Stimulated activated CD4-positive, alpha-beta T cell treated with anti-CD3 and anti-CD28 coated beads, TNF-alpha, amount 100 ng/mL, for 1 hour (primary cell): Measurements from ENCODE around the gene EID1.

ENCODE experiments used
- DNase-seq, 3 donors: peaks; one replicate each; pipeline ENCODE4 v3.0.0-alpha.2; 2020; ENCODE audit warnings: low read depth in 3 of 3, low spot score in 1 of 3

The EID1 gene

GRCh38 chr15:48868536-48868935 is 9.4 kb upstream of the EID1 start:
- no peak for DNase-seq

GRCh38 chr15:48869966-48870365 is 8.0 kb upstream of the EID1 start:
- DNase-seq, result no peak

GRCh38 chr15:48871542-48871941 is 6.4 kb upstream of the EID1 start:
- no peak for DNase-seq

GRCh38 chr15:48872632-48873031 is 5.3 kb upstream of the EID1 start:
- DNase-seq, result no peak

GRCh38 chr15:48875241-48875960 is 2.5 kb upstream of the EID1 start:
- no peak for DNase-seq

GRCh38 chr15:48876057-48876456 is 1.9 kb upstream of the EID1 start:
- DNase-seq, result no peak

GRCh38 chr15:48880070-48880634 is 2.2 kb downstream of the EID1 start:
- no peak for DNase-seq

GRCh38 chr15:48883699-48884098 is 5.8 kb downstream of the EID1 start:
- DNase-seq, result no peak

GRCh38 chr15:48887144-48887543 is 9.2 kb downstream of the EID1 start:
- DNase-seq, result no peak

- no peak for DNase-seq
Measured at GRCh38 chr15:48888191-48888590, 10.3 kb downstream of the EID1 start.

GRCh38 chr15:48888836-48889235 is 10.9 kb downstream of the EID1 start:
- DNase-seq, result no peak

GRCh38 chr15:48889925-48890324 is 12.0 kb downstream of the EID1 start:
- no peak for DNase-seq

GRCh38 chr15:48890375-48890972 is 12.5 kb downstream of the EID1 start:
- no peak for DNase-seq

GRCh38 chr15:48891232-48891765 is 13.4 kb downstream of the EID1 start:
- no peak for DNase-seq

GRCh38 chr15:48893311-48893710 is 15.4 kb downstream of the EID1 start:
- no peak for DNase-seq

GRCh38 chr15:48896869-48897814 is 19.2 kb downstream of the EID1 start:
- DNase-seq, result no peak

GRCh38 chr15:48898032-48898431 is 20.1 kb downstream of the EID1 start:
- no peak for DNase-seq

- no peak for DNase-seq
Measured at GRCh38 chr15:48898446-48898845, 20.5 kb downstream of the EID1 start.

GRCh38 chr15:48899793-48900192 is 21.9 kb downstream of the EID1 start:
- DNase-seq, result no peak

GRCh38 chr15:48904758-48905157 is 26.8 kb downstream of the EID1 start:
- no peak for DNase-seq

- no peak for DNase-seq
Measured at GRCh38 chr15:48905216-48905615, 27.3 kb downstream of the EID1 start.
